Activated CD4-positive, alpha-beta T cell treated with anti-CD3 and anti-CD28 coated beads, Interleukin-10, Interleukin-2, amounts not matched to agents 100 ng/mL and 50 ng/mL, durations not matched to agents 16 hours and 8 hours (primary cell): ENCODE measurements around the gene SNTA1.
"Not testable (repeated sequence)": the region's sequence is repeated elsewhere in the genome, so short reads cannot be mapped to it uniquely, and the experiment has no call there.

Experiments used
- DNase-seq: peaks from one replicate; pipeline ENCODE4 v3.0.0-alpha.2; 2020

Gene SNTA1

DNA sequence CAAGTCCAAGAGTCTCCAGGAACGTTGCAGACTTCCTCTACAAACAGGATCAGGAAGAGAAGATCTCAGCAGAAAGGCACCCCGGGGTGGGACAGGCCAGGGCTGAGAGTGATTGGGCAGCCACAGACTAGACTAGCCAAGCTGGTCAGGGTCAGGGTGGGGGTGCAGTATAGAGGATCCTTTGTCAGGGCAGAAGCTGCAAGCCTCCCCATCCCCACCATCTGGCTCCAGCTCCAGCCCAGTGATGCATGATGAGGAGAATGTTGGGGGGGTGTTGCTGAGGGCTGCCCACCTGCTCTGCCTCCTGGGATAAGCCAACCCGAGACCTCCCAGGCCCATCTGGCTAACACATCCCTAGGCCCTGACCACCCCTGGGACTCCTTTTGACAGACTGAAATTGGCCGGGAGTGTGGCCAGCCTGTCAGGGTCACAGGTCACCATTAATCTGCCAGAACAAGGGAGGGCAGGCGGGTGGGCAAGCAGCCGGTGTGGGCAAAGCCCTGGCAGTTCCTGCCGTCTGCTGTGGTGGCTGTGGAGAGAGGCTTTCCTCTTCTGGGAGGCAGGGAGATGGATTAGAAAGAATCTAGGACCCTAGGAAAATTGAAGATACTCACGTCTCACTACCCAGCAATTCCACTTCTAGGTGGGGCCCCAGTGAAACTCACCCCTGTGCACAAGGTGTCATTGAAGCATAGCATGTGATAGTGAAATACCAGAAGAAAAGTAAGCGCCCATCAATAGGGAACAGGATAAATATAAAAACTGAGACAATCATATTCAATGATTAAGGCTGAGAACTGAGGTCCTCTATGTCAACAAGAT, 22.1 kb upstream of the SNTA1 start:
- no peak for DNase-seq

DNA sequence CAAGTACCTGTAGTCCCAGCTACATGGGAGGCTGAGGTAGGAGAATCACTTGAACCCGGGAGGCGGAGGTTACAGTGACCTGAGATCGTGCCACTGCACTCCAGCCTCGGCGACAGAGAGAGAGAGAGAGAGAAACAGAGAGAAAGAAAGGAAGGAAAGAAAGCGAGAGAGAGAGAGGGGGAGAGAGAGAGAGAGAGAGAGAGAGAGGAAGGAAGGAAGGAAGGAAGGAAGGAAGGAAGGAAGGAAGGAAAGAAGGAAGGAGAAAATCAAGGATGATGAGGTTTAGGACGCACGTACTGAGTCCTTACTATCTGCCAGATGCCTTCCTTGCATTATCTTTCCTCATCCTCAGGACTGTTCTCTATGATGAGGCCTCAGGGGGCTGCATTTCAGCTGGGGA, 21.2 kb upstream of the SNTA1 start:
- DNase-seq = not testable (repeated sequence)

DNA sequence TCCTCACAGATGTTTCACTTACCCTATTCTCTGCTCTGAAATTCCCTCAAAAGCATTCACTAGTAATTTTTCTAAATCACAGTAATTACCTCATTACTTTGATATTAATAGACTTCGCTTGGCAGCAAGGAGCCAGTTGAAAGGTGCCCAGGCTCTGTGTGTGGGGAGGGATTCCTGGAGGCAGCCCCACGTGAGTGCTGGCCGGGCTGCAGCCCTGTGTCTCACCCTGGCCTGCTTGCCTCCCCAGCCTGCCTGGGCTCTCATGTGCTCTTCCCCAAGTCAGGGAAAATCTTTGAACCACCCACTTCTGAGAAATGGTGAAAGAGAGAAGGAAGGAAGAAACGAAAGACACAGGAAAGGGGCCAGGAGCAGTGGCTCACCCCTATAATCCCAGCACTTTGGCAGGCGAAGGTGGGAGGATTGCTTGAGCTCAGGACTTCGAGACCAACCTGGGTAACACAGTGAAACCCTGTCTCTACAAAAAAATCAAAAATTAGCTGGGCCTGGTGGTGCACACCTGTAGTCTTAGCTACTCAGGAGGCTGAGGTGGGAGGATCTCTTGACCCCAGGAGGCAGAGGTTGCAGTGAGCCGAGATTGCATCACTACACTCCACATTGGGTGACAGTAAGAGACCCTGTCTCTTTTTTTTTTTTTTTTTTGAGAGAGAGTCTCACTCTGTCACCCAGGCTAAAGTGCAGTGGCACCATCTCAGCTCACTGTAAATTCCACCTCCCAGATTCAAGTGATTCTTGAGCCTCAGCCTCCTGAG, 20.0 kb upstream of the SNTA1 start:
- no peak for DNase-seq

DNA sequence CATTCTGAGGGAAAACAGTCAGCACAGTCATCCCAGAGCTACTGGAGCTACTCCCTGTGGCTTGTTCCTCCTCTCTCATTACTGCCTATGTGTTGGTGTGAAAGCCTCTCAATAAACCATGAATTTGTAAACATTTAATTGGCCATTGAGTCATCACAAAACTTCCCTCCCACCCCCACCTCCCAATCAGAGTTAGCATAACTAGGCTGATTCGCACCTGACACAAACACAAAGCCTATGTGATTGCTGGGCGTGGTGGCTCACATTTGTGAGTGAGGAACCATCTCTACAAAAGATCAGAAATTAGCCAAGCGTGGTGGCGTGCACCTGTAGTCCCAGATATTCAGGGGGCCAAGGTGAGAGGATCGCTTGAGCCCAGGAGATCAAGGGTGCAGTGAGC, 17.1 kb upstream of the SNTA1 start:
- DNase-seq = peak; percentile 14

DNA sequence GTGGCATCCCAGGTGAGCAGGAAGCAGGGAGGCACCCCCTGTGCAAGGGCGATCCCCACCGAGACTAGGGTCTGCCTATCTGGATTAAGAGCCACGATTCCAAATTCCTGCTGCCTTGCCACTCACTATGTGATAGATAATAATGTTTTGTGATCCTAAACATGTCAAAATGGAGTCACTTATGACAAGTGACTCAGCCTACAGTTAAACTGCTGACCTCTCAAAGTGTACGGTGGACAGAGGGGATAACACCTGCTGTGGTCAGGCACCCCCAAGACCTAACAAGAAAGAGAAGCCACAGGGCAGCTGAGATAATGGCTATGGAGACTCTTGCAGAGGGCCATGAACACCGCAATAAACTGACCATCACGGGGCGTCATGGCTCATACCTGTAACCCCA, 16.0 kb upstream of the SNTA1 start:
- no peak for DNase-seq

DNA sequence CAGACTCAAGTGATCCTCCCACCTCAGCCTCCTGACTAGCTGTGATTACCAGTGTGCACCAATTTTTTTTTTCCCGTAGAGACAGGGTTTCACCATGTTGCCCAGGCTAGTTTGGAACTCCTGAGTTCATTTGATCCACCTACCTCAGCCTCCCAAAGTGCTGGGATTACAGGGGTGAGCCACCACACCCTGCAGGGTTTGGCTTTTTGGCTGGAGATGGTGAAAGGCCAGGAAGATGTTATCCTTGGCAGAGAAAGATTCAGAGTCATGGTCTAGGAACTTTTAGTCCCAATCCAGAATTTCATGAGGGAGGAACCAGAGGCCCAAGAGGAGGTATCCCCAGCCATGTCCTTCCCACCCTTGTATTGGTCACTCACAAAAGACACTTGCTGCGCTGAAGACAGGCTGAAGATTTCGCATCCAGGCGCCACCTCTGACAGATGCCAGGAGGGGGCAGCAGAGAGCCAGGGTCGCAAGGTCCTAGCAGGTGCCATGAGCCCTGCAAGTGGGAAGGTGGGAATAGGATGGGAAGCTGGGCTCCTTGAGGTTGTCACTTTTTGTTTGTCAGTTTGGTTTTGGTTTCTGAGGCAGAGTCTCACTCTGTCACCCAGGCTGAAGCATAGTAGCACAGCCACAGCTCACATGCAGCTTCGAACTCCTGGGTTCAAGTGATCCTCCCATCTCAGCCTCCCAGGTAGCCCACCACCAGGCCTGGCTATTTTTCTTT, 13.5 kb upstream of the SNTA1 start:
- DNase-seq = peak; percentile 83

DNA sequence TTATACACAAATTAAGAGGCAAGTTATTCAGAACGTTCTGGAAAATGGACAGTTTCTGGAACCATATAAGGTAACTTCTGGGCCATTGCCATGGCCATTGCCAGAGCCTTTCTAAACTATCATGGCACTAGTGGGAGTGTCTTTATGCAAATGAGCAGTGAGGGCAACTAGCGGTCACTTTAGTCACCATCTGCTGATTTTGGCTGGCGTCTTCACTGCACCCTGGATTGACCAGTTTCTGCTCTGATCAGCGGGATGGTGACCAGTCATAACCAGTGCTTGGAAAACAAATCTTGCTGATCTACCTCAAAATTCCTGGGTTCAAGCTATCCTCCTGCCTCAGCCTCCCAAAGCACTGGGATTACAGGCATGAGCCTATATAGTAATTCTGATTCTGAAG, 7.3 kb upstream of the SNTA1 start:
- DNase-seq = no peak

DNA sequence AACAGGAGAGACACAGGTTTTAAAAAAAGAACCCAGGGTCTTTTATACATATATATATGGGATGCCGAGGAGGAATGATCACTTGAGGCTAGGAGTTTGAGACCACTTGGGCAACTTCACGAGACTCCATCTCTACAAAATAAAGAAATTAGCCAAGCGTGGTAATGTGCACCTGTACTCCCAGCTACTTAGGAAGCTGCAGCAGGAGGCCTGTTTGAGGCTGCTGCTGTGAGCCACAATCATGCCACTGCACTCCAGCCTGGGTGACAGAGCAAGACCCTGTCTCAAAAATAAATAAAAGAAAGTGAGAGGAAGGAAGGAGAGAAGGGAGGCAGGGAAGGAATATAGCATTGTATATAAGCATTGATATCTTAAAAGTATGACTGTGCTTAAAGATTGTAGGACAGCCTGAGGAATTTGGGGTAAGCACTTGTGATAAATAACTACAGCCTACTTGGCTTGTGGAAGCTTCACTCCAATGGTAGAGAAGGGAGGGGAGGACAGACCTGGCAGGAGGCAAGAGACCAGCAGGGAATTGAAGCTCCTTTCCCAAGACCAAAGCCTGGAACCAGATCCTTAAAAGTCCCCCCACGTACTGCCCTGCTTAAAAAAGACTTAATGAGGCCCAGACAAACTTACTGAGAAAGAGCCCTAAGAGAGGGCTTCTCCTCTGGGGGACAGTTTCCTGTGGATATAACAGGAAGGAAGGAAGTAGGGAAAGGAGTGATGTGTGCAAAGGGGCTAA, 2.5 kb upstream of the SNTA1 start:
- DNase-seq = no peak

DNA sequence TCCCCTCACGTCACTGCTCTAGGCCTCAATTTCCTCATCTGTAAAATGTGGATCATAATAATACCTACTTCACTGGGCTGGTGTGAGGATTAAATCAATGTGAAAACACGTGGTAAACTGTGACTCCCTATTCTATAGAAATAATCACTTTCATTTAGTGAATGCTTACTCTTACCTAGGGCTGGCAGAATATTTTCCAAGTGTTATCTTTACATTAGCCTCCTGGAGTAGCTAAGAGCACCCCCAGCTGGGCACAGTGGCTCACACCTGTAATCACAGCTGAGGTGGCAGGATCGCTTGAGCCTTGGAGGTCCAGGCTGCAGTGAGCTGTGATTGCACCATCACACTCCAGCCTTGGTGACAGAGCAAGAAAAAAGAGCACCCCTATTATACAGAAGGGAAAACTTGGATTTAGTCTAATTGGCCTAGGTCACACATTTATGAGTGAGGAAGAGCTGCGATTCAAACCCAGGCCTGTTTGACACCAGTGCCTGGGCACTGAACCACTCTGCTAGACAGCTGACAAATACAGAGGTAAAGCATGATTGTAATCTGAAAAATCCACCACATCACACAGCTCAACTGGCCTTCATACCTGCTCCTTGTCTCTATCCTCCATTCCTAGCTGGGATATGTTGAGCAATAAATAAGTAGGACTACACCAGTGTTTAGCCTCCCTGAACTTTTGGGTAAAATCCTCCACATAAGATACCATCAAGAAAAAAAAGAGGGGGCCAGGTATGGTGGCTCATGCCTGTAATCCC, 1.4 kb upstream of the SNTA1 start:
- DNase-seq = peak; percentile 39

DNA sequence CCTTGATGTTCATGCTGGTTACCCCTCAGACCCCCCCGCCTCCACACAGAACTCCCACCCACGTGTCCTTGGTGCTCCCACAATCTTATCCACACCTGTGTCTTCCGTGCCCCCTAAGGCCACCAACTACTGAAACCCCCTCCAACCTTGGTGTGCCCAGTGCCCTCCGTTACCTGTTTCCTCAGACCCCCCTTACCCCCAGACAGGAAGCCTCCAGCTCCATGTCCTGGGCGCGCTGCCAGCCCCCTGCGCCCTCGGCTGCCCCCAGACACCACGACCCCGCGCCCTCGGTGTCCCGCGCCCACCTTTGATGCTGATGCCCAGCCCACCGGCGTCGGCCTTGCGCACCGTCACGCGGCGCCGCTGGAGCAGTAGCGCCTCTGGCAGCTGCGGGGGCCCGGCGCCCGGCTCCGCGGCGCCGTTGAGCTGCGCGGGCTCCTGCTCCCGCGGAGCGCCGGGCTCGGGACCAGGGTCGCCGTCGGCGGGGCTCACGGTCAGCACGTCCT, 504 bp downstream of the SNTA1 start:
- peak; percentile 9 for DNase-seq

DNA sequence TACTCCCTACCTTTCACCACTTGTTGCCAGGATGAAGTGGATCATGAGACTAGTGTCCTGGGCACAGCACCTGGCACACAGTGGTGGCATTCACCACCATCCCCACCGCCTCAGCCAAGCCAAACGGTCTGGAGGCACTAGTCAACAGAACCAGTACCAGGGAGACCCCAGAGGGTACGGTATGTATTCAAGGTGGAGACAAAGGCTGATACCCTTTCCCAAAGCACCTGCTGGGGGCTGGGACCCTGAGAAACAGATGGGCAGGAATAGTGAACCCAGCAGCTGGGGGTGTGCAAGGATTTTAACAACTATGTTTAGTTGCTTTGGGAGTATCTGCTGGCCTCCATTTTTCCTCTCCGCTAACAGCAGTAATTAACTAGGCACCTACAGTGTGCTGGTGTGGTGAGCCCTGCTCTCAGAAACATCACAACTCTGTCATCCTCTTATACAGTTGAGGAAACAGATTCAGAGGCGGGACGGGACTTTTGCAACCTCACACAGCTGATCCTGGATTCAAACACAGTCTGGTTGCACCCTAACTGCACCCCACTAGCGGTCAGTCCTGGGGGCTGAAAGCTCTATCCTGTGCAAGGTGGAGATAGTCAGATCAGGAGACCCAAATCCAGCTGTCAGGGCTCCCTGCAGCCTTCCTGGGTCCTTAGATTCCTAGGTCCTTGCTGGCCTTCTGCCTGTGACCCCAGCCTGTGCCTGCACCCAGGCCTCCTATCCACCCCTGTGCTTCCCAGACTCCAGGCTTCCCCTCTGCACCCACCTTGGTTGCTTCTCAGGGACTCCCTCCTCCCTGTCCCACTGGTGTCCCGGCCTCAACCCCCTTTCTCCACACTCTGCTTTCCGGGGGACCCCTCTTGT, 1.2 kb downstream of the SNTA1 start:
- no peak for DNase-seq

DNA sequence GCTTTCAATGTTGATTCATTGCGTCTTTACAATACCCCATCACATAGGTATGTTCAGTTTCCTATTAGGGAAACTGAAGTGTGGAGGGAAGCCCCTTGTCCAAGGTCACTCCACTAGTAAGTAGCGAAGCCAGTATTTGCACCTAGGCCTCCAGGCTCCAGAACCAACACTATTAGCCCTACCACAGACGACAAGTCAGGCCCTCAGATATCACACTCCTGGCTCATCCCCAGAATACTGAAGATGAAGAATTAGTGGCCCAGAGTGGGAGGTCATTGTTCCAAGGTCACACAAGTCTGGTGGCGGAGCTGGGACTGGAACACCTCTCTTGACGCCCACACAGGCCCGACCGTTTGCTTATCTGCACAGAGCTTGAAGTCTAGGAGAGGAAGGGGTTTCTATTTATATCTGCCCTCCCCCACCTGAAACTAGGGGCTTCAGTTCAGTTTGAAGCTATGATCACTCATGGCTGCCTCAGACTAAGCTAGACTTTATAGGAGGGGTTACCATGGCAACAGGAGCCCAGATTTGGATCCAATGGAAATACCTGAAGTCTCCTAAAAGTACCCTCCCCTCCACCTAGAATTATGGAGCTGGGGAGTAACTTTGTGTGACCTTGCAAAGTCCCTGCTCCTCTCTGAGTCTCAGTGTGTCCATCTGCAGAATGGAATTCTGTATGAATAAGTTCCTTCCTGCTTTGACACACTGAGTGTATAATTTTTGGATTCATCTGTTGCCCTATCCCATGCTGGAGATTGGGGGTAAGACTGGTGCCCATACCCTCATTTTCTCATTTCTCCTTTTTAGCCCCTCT, 2.2 kb downstream of the SNTA1 start:
- DNase-seq = no peak

DNA sequence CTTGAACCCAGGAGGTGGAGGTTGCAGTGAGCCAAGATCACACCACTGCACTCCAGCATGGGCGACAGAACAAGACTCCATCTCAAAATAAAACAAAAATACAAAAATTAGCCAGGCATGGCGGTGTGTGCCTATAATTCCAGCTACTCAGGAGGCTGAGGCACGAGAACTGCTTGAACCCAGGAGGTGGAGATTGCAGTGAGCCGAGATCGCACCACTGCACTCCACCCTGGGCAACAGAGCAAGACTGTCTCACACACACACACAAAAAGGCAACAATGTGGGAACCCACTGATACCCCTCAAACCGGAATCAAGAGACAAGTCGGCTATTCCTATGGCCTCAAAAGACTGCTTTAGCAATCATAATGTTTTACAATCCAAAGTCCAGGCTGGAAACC, 3.0 kb downstream of the SNTA1 start:
- DNase-seq = not testable (repeated sequence)

DNA sequence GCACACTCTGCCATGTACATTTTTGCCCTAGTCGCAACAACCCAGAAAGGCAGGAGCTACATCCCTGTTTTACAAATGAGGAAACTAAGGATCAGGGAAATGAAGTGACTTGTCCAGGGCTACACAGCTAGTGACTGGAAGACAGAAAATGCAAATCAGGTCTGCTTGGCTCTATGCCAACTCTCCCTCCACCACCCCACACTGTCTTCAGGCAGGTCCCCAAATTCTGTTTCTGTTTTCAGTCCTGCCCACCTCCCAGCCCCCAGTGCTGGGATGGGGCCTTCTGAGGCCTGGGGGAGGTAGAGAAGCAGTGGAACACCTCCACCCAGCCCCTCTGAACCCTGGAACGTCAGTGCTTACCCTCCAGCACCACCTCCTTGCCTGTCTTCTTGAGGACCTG, 5.1 kb downstream of the SNTA1 start:
- no peak for DNase-seq

DNA sequence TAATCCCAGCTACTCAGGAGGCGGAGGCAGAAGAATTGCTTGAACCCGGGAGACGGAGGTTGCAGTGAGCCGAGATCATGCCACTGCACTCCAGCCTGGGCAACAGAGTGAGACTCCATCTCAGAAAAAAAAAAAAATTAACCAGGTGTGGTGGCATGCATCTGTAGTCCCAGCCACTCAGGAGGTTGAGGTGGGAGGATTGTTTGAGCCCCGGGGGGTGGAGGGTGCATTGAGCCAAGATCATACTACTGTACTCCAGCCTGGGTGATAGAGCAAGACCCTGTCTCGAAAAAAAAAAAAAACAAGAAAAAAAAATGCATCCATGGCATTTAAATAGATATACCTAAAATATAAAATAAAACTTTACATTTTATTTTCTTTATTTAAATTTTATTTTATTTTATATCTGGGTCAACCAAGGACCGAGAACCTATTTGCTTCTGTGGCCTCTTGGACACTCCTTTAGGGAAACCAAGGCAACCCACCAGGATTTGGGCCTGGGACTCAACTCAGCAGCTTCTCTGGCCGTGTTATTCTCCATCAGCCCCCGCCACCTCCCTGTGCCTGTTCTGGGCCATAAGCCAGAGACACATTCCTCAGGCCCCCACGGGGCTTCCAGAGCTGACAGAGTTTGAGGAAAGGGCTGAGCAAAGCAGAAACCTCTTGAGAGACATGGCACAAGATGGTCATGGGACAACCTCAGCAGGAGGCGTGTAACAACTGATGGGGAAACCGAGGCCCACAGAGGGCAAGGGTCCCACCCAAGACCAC, 6.2 kb downstream of the SNTA1 start:
- DNase-seq = no peak

DNA sequence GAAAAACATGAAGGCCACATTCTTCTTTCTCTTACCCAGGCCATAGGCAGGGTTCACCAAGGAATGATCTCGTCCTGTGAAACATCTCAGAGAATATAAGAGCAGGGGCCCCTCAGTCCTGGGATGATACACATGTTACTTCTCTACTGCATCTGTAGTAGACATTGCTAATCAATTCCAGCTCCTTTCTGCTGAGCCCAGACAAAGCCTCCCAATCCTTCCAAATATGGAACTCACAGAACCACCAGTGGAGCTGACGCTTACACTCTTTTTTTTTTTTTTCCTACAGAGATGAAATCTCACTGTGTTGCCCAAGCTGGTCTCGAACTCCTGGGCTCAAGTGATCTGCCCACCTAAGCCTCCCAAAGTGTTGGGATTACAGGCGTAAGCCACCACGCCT, 9.1 kb downstream of the SNTA1 start:
- no peak for DNase-seq

DNA sequence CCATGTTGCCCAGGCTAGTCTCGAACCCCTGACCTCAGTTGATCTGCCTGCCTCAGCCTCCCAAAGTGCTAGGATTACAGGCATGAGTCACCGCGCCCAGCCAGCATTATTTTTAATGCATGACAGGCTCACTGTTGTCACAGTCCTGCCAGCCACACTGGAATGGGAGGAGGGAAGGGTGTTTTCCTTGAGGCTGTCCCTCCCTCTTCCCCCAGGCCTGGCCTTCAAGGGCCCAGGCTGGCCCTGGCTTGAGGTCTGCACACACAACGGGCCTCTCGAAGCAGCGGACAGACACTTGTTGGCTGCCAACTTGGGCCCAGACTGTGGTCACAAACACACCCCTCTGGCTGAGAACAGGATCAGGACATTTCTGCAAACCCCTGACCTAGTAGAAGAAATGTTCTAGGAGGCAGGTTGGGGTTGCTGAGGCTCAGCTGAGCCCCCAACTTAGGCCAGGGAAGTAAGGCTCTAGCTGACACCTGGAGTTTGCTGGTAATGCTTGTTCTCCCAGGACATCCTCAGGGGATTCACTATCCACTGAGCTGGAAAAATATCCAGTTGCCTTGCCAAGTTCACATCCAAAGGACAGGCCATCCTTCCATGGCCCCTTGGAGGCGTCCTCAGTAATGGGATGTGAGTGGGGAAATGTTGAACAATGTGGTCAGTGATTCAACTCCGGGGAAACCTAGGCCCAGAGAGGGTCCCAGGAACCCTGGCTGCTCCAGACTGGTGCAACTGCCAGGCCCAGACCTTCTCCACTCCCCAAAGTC, 9.9 kb downstream of the SNTA1 start:
- DNase-seq = no peak

DNA sequence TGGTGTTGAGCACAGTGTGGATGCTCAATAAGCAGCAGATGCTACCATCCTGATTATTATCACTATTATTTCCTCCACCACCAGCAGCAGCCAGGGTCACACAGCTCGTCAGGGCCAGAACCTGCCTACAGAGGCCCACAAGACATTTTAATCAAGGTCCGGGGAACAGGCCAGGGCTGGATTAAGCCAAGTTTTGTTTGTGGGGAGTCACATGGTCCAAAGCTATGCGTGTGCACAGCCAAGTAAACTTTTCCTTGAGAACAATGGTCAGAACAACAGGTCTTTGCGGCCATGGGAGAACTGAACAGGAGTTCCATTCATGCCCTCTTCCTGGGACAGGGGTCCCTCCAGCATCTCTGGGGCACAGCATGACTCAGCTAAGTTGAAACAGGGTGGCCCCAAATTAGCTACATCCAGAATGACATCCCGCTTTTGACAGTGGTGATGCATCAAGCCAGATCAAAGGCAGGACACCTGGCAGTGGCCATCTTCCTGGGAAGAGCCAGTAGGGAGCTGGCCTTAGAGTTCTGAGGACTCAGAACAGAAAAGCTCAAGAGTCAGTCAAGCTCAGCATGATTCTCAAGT, 11.7 kb downstream of the SNTA1 start:
- DNase-seq = no peak
